Measurements from ENCODE around the gene EN1.

Gene EN1

DNA sequence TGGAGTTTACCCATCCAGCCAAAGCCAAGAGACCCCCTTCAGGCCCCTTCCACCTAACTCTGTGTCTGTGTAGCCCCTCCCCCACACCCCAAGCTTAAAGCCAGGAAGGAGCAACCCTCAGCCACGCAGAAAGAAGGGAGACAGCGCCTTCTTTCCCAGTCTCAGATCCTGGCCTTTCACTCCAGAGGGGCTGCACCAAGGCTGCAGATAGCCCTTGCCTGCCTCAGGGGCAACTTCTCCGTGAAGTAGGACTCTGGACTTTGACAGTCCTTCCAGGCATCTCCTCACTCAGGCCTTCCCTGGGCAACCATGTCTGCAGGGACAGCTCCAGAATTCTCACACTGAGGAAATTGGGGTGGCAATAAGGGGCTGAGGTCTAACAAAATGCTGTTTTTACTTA lies 26.9 kb upstream of the EN1 start:
- no peak overlapping the region for H3K9ac ChIP-seq (ENCODE audit: low read depth, low read length, poor library complexity, severe bottlenecking)

DNA sequence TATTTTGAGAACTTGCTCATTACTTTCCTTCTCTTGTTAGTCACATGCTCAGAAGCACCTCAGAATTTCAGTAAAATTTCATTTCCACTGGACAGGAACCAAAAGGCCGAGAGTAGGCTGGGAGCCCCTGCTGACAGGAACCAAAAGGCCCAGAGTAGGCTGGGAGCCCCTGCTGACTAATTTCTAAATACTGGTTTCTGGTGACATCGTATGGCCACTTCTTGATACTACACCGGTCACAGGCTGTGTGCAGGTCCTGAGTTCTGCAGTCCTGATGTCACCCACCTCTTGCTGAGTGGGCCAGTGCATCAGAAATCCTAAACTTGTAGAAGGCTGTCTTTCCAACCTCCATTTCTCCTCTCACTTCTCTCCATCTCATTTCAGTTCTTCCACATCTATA lies 17.7 kb upstream of the EN1 start:
- Histone ChIP-seq H3K36me3 (ENCODE audit: insufficient read depth, low read length) (no peaks in the 10 kb centered on the region), H3K9me3 (ENCODE audit: insufficient read depth, low read depth, low read length) (no peaks in the 10 kb centered on the region), H3K27me3 (ENCODE audit: insufficient read depth, low read length, poor library complexity, severe bottlenecking) (no peaks in the 10 kb centered on the region), H3K4me2 (ENCODE audit: low read depth, low read length, poor library complexity, severe bottlenecking) (no peak overlapping the region), H2AFZ (ENCODE audit: low read length) (no peak overlapping the region), H3K79me2 (ENCODE audit: insufficient read depth, low read length) (no peaks in the 10 kb centered on the region), H3F3A (ENCODE audit: low read depth) (no peaks in the 10 kb centered on the region), H3K4me3 (ENCODE audit: low read length, poor library complexity, severe bottlenecking) (no peak overlapping the region), H3K4me1 (ENCODE audit: insufficient read depth, low read length, poor library complexity, severe bottlenecking) (no peaks in the 10 kb centered on the region), H3K9ac (ENCODE audit: low read depth, low read length, poor library complexity, severe bottlenecking) (no peak overlapping the region), H3K9me2 (replicated peaks; ENCODE audit: low read depth, low read length) (no peaks in the 10 kb centered on the region), H4K20me1 (ENCODE audit: insufficient read depth, low read length, poor library complexity, severe bottlenecking) (no peaks in the 10 kb centered on the region)
- TF ChIP-seq, protein P1, sequence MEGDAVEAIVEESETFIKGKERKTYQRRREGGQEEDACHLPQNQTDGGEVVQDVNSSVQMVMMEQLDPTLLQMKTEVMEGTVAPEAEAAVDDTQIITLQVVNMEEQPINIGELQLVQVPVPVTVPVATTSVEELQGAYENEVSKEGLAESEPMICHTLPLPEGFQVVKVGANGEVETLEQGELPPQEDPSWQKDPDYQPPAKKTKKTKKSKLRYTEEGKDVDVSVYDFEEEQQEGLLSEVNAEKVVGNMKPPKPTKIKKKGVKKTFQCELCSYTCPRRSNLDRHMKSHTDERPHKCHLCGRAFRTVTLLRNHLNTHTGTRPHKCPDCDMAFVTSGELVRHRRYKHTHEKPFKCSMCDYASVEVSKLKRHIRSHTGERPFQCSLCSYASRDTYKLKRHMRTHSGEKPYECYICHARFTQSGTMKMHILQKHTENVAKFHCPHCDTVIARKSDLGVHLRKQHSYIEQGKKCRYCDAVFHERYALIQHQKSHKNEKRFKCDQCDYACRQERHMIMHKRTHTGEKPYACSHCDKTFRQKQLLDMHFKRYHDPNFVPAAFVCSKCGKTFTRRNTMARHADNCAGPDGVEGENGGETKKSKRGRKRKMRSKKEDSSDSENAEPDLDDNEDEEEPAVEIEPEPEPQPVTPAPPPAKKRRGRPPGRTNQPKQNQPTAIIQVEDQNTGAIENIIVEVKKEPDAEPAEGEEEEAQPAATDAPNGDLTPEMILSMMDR (conservative IDR thresholded peaks at IDR 0.05; ENCODE audit: low read length): peak; percentile 74
- TF ChIP-seq EZH2phosphoT487 (IDR thresholded peaks at IDR 0.05; ENCODE audit: borderline replicate concordance): no peak

More for the DNA sequence above, 26.9 kb upstream of the EN1 start:
- H3K4me2 ChIP-seq (ENCODE audit: low read depth, low read length, poor library complexity, severe bottlenecking): no peak overlapping the region
- H3K4me1 ChIP-seq (ENCODE audit: insufficient read depth, low read length, poor library complexity, severe bottlenecking): no peaks in the 10 kb centered on the region
- H3K36me3 ChIP-seq (ENCODE audit: insufficient read depth, low read length): no peaks in the 10 kb centered on the region
- H2AFZ ChIP-seq (ENCODE audit: low read length): no peak overlapping the region
- H4K20me1 ChIP-seq (ENCODE audit: insufficient read depth, low read length, poor library complexity, severe bottlenecking): no peaks in the 10 kb centered on the region
- no peaks in the 10 kb centered on the region for H3K79me2 ChIP-seq (ENCODE audit: insufficient read depth, low read length)
- no peaks in the 10 kb centered on the region for H3K27me3 ChIP-seq (ENCODE audit: insufficient read depth, low read length, poor library complexity, severe bottlenecking)
- TF ChIP-seq, protein P1 (conservative IDR thresholded peaks at IDR 0.05; ENCODE audit: low read length): no peak
- no peak overlapping the region for H3K4me3 ChIP-seq (ENCODE audit: low read length, poor library complexity, severe bottlenecking)
- no peaks in the 10 kb centered on the region for H3K9me2 ChIP-seq (replicated peaks; ENCODE audit: low read depth, low read length)
- no peaks in the 10 kb centered on the region for H3F3A ChIP-seq (ENCODE audit: low read depth)
- no peaks in the 10 kb centered on the region for H3K9me3 ChIP-seq (ENCODE audit: insufficient read depth, low read depth, low read length)

DNA sequence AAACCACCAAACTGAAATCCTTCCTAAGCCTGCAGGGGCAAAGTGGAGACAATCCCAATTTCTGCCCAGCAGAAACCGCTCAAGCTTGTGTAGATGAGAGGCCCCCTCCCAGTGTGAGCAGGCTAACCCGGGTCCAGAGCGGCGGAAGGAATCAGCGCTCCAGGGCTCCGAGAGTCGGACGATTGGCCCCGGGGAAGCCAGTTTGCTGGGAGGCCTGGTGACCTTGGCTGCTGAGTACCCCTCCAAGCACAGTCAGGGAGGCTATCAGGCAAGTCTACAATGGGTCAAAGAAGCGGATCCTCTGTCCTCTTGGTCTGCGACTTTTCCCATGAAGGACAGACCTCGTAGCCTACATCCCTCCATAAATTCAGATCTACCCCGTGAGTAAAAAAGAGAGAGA lies 16.8 kb upstream of the EN1 start:
- no peak for TF ChIP-seq EZH2phosphoT487 (IDR thresholded peaks at IDR 0.05; ENCODE audit: borderline replicate concordance)
- TF ChIP-seq, protein P1 (conservative IDR thresholded peaks at IDR 0.05; ENCODE audit: low read length): no peak
- Histone ChIP-seq H3K9me3 (ENCODE audit: insufficient read depth, low read depth, low read length) (no peaks in the 10 kb centered on the region), H3K4me3 (ENCODE audit: low read length, poor library complexity, severe bottlenecking) (no peak overlapping the region), H3F3A (ENCODE audit: low read depth) (no peaks in the 10 kb centered on the region), H4K20me1 (ENCODE audit: insufficient read depth, low read length, poor library complexity, severe bottlenecking) (no peaks in the 10 kb centered on the region), H3K27me3 (ENCODE audit: insufficient read depth, low read length, poor library complexity, severe bottlenecking) (no peaks in the 10 kb centered on the region), H3K9ac (ENCODE audit: low read depth, low read length, poor library complexity, severe bottlenecking) (no peak overlapping the region), H3K36me3 (ENCODE audit: insufficient read depth, low read length) (no peaks in the 10 kb centered on the region), H3K79me2 (ENCODE audit: insufficient read depth, low read length) (no peaks in the 10 kb centered on the region), H3K4me2 (ENCODE audit: low read depth, low read length, poor library complexity, severe bottlenecking) (no peak overlapping the region), H2AFZ (ENCODE audit: low read length) (no peak overlapping the region), H3K9me2 (replicated peaks; ENCODE audit: low read depth, low read length) (no peaks in the 10 kb centered on the region), H3K4me1 (ENCODE audit: insufficient read depth, low read length, poor library complexity, severe bottlenecking) (no peaks in the 10 kb centered on the region)

Data from Loucy (cell line).